GM19468 (cell line): Measurements from ENCODE around the gene EPS8.
A peak's percentile ranks its signal among the peaks of the same experiment; 100 is the strongest.

Experiments used
- ATAC-seq: cut with Tn5 transposase; IDR thresholded peaks from one replicate; pipeline ENCODE4 v1.9.1; 2021; ENCODE audit warnings: mild to moderate bottlenecking, moderate library complexity, moderate number of reproducible peaks; ENCODE audit not compliant: unreplicated experiment; ENCODE audit errors: extremely low read depth

EPS8 gene

DNA sequence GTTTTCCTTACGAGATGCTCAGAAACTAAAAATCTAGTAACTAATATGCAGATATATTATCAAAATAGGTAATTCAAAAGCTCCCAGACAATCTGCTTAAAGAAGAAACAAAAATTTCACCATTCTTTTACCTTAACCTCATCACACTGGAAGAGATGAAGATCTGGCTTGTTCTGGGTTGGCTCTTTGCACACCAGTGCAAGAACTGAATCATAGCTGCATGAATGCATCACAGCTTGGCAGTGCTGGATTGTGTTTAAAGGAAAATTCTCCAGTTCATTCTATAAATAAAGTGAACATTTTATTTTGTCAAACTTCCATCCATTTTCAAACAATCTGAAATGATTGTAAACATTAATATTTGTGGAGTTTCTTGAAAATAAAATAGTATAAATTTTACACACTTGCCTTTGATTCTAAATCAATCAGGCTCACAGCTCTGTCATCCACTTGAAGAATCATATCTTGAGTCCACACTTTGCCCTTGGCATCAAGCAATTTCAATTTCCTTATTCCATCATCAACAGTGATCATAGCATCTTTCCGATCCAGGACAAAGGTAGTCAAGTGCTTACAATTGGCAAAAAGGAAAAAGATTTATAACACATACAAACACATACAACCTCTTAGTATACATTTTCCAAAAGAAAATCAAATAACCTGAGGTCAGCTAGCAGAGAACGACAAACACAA is 119.8 kb downstream of the EPS8 start:
- no peak for ATAC-seq

DNA sequence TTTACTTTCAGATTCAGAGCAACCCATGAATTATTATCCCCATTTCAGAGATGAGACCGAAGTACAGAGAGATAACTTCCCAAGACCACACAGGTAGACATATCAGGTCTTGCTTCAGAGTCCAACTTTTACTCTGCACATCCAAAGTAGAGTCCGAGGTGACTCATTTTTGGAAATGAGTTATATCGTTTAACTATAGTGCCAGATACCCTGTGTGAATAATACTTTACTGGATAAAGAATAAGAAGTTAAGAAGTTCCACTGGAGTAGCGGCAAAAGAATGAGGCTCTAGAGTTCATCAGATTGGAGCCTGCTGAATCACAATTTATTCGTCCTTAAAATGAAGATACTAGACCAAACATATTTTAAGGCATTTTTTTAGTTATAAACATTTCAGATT is 124.7 kb downstream of the EPS8 start:
- no peak for ATAC-seq

DNA sequence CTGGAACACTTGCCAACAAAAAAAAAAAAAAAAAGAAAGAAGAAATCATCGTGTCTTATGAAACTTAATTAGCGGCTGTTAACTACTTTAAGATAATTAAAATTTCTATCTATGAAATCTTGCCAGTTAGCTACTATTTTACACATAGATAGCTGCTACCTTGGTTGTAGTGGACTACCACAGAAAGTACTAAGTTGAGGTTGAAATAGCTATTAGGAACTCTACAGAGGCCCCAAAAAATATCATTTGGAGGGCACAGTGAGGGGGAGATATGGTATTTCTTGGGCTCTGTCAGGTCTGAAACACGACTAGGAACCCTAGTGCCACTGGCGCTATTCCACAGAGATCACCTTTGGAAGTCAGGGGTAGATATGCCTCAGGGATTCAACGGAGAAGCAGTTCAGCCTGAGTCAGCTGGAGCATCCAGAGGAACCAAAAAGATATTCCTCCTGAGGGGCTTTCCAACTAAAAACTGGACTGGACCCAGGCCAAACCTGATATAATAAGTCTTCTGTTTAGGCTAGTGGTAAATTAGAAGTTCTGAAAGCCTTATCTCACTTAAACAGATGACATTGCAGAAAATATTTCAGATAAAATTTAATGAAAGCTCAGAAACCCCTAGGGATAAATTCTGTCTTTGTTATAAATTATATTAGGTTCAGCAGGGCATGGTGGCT is 126.1 kb downstream of the EPS8 start:
- no peak for ATAC-seq

DNA sequence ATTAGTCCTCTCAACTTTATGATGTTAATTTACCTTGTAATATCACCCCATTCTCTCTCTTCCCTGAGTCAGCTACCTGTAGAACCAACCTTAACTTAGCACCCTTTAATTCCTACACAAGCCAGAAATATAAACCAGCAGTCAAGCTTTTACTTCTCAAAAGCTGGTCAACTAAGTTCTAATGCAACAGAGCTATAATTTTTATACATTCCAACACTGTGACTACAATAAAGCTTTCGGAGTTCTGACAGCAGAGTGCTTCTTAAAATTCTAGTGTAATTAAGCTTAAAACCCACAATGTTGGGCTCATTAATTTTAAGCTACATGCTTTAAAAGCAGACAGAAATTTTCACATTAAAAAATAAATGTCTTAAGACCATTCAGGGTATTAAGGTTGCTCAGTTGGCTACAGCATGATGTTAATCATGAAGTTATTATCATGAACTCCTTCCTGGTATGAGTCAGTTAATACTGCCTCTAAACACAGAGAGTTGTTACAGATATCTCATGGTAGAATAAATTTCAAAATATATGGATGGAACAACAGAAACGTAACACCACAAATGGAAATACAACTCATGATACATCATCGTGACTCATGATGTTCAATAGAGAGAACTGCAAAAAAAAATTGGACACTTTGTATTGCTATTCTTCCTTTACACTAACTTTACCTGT is 126.7 kb downstream of the EPS8 start:
- ATAC-seq, result no peak

DNA sequence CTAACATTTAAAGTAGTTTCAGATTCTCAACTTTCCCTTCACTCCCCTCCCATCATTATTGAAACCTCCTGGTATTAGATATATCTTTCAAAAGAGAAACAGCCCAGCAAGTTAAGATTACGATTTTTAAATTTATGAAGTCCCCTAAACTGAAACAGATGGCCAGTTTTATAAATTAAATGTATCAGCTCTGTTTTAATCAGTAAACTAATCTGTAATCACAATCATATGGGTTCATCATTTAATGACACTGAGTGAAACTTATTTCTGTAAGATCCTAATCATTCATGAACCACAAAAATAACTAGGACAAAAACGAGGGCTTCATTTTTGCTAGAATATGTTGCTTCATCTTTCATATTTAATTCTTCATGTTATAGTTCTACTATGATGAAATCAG is 137.8 kb downstream of the EPS8 start:
- ATAC-seq, result no peak

DNA sequence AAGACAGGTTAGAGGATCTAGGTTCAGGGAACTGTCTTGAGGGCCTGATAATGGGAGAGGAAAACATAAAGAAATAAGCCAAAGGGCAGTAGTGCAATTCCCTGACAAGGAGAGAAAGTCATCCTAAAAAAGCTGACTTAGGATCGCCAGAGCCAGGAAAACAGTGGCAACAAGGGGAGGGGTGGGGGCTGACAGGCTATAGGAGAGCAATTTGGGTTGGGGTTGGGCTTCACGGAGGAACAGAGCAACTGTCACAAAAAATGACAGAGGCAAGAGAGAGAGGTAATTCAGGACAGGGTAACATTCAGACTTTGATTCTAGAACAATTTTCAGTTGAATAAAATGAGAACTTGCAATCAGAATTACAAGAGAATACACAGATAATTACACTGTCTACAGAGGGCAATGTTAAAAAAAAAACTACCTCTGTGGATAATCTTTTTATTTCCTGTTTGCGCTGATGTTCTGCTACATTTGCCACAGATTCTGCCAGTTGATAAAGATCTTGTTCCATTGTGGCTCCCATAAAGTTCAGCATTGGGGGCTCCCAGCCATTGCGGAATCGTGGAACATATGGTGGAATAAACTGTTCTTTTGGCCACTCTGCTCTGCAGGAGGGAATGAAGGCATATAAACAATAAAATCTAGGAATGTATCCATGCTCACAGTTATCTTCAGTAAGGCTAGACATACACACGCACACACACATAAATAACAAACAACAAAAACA is 138.6 kb downstream of the EPS8 start:
- ATAC-seq, result no peak

DNA sequence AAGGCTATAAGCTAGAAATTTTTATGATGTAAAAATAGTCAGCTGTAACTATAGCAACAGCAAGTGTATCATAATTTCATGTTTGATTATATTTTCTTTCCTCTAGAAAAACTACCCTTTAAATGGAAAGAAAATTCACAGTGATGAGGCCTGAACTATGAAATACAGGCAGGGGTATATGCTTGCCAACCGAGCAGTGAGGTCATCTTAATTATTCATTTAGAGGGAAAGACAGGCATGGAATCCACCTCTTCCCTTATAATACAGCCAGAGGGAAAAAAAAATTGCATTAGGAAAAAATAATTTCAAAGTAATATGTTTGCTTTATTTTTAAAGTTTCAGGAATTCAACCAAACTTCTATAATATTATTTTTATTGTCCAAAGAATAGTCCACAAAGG is 139.8 kb downstream of the EPS8 start:
- ATAC-seq, result no peak

DNA sequence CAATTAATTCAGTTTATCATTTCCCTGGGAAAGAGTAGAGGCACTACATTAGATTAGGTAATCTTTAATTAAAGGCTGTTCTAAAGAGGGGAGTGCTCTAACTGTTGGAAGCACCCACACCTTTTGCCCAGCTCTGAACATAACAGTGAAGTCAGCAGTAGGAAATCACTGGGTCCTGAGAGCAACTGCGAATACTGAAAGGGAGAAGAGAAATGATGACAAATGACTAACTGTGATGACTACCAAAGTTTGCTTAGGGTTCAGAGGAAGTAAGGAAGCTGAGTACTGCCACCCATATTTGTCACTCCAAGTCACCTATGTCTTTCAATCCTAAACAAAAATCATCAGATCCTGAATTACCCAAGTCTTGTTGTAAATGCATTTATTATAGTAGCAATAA is 140.6 kb downstream of the EPS8 start:
- ATAC-seq, result no peak

DNA sequence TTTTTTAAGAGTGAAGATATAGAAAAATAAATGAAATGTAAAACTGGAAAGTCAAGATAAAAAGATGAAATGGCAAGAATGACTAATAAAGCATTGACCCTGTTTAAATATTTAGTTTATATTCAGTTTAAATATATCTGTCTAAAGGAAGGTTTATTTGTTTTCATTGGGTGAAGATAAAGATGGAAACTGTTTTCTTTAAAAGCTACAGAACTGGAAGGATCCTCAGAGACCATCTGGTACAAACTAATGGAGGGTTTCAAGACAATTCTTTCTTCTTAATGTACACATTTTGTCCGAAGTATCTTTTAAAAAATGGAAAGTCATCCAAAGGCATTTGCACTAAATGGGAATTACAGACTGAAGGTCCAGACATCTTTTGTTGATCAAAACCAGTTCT is 142.6 kb downstream of the EPS8 start:
- no peak for ATAC-seq

DNA sequence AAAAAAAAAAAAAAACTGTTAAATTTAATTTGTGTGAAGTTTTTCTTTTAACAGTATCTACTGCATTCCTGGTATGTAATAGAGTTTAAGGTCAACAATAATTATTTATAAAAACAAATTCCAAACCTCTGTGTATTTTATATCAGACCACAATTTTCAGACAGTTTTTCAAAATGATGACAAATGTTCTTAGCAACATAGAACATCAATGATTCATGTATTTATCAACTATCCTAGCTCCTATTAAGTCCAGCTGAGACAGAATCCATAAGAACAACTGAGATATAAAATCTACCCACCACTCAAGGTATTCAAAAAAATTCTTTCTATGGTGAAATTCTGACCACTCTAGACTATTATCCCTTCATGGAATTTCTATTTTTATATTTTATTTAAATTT is 144.5 kb downstream of the EPS8 start:
- ATAC-seq, result no peak

DNA sequence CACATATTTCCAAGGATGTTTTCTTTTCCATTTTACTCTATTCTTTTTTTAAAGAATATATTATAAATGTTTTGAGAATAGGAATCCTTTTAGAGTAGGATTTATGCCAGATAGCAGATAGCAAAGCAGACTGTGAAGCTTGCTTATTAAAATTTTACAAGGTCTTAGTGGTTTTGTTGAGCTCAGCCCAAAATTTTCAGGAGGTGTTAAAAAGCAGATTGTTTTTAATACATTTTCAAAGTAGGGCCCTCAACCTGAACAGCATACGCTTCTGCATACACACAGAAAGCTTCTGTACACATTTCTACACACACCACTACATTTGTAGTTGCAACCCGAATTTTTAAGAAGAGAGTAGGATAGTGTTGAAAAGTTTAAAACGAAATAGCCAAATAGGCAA is 151.0 kb downstream of the EPS8 start:
- ATAC-seq, result no peak

DNA sequence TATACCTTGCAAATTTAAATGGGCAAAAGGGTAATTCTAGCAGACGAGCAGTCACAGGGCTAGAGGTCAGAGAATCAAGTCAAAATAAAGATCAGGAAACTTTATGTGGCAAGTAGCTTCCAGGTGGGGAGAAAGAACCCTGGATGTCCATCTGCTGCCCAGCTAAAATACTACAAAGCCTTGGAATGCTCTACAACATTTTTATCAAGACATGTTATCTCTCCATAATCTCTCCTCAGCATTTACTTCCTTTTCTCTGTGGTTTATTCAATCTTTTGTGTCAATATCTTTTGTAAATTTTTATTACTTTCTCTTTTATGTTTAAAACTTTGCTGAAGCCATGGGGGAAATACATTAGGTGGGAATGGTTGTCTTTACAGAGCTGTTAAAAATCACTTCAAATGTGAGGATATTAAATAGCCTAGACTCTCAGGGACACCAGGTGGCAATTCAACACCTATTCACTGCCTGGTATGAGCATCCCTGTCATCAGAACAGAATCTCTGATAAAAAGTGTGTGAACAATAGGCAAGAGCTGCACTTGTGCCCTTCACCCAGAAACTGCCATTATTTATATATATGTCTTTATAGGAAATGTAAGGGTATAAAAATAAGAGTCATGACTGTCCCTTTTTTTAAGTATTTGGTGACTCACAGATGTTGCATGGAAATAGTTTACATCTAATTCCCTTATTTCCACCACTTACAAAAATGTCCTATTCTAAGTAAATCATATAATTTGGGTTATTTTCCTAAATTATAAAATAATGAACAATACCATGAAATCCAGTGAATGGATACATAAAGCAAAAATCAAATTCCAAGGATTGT is 152.9 kb downstream of the EPS8 start:
- ATAC-seq, result no peak

DNA sequence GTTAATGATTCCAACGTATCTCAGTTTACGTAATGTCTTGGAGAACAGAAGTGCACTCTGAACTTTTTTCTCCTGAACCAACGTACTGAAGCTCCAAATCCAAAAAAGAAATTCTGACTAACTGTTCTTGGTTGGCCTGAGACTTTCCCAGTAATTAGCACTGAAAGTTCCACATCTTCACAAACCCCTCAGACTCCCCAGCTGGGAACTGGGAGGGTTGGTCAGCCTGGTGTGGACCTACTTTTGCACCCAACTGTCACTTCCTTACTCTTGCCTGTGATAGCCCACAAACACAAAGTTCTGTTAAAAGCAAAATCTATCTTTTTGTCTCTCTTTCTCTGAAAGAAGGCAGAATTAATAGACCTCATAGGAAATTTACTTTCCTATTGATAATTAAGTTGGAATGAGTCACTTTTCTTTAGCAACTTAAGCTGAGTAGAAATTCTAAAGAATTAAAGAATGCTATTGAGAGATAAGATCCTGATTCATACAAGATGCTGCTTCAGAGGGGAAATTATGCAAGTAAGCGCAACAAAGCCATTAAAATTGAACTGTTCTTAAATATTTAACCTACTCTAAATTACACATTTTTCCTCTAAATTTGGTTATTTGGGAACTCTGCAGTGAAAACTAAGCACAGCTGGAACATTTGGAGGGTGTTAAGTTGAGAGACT is 155.0 kb downstream of the EPS8 start:
- no peak for ATAC-seq

DNA sequence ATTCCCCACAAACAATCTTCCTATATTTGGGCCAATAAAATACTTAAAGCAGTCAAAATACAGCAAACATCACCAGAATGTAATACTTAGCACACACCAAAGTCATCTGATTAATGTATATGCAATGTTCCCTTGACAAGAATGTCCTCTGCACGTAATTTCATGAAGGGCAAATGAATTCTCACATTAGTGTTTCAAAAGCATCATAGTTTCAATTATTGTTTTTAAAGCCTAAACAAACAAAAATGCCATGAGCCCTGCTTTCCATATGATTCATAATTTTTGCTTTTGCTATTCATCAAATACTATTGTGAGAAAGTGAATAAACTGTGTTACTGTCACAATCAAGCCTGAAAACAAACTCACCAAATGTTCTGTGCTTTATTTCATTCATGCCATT is 156.0 kb downstream of the EPS8 start:
- no peak for ATAC-seq

DNA sequence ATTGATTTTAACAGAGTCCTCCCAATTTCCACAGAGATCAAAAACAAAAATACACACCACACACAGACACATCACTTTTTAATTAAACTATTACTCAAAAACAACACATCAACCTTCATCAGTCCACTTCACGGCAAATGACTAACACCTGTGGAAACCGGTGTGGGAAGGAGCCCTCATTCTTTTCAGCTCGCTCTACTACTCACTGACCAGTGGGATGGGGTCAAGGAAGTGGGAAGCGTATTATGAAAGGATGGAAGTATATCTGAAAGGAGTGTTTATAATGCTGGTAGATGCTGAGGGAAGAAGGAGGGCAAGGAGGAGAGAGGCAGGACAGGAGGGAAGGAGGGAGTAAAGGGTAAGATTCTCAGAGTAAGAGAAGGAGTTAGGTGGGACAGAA is 156.5 kb downstream of the EPS8 start:
- no peak for ATAC-seq

DNA sequence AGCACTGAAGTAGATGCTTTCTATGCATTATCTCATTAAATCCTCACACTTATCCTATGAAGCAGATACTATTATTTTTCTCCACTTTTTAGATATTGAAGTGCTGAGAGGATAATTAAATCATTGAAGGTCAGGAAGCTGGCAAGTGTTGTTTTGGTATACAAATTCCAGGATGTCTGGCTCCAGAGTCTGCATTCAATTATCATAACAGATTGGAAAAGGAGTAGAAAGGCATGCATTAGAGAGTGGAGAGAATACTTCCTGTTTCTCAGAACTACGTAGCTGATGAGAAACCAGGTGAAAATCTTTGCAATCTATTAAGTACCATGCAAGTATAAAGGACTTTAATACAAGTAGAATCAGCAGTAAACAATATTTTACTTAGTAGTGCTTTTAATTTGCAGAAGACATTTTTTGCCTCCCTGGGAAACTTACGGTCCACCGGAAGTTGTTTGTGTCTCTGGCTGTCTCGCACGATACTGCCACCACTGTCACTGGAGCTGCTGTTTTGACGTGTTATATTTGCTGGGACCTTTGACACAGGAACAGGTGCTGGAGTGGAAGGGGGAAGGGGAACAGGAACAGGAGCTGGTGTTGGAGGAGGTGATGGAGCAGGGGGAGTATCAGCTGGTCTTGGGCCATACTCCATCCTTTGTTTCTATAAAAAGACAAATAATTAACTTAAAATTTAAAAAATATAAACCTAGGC is 158.0 kb downstream of the EPS8 start:
- ATAC-seq, result no peak

DNA sequence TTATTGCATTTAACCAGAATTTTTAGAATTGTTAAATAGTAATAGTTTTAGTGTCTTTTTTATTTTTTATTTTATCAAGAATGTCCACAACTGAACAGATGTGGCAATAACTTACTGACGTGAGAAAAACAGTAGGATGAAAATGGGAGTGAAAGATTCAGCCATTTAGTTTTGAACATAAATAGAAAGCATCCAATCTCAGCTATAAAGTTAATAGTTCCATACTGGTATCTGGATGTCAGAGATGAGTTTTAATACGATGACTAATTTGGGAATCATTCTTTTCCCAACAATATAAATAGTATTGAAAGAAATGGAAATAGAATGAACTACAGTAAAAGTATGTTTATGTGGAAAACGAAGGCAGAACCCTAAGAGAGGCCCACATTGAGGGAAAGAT is 159.4 kb downstream of the EPS8 start:
- ATAC-seq, result no peak

DNA sequence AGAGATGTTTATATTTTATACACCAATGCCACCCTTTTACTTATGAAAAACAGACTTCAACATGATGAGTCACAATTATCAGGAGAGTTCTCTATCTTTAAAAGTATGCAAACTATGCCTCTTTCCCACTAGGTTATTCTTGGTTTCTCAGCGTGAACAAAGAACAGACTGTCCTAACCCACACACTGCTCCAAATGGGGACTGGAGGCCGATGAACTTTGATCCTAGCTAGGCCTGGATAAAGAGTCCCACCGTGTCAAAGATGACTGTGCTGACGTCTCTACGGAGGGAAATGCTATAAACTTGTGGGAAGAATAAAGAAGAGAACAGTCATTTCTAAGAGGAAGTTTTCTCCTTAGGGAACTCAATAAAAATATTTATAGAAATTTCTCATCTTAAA is 160.1 kb downstream of the EPS8 start:
- peak; percentile 44 for ATAC-seq
